Measurements from ENCODE around the gene MAD1L1.

- TF ChIP-seq, protein P1, sequence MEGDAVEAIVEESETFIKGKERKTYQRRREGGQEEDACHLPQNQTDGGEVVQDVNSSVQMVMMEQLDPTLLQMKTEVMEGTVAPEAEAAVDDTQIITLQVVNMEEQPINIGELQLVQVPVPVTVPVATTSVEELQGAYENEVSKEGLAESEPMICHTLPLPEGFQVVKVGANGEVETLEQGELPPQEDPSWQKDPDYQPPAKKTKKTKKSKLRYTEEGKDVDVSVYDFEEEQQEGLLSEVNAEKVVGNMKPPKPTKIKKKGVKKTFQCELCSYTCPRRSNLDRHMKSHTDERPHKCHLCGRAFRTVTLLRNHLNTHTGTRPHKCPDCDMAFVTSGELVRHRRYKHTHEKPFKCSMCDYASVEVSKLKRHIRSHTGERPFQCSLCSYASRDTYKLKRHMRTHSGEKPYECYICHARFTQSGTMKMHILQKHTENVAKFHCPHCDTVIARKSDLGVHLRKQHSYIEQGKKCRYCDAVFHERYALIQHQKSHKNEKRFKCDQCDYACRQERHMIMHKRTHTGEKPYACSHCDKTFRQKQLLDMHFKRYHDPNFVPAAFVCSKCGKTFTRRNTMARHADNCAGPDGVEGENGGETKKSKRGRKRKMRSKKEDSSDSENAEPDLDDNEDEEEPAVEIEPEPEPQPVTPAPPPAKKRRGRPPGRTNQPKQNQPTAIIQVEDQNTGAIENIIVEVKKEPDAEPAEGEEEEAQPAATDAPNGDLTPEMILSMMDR (conservative IDR thresholded peaks at IDR 0.05): no peak
- TF ChIP-seq EZH2 (IDR thresholded peaks at IDR 0.05; ENCODE audit: low read depth): no peak
Observed at GRCh38 chr7:1967512-1968396, 265.0 kb downstream of the MAD1L1 start.

Data from PC-9 (cell line).